GM21717 (cell line): ENCODE results near the gene MTHFR.

ENCODE experiments used
- ATAC-seq: cut with Tn5 transposase; IDR thresholded peaks from one replicate; pipeline ENCODE4 v1.9.1; 2021; ENCODE audit warnings: mild to moderate bottlenecking, moderate library complexity; ENCODE audit not compliant: unreplicated experiment

Gene MTHFR

GRCh38 chr1:11783556-11783955 lies 22.2 kb downstream of the MTHFR start:
- no peak for ATAC-seq

- ATAC-seq: no peak
Measured at GRCh38 chr1:11782127-11782708, 23.5 kb downstream of the MTHFR start.

DNA sequence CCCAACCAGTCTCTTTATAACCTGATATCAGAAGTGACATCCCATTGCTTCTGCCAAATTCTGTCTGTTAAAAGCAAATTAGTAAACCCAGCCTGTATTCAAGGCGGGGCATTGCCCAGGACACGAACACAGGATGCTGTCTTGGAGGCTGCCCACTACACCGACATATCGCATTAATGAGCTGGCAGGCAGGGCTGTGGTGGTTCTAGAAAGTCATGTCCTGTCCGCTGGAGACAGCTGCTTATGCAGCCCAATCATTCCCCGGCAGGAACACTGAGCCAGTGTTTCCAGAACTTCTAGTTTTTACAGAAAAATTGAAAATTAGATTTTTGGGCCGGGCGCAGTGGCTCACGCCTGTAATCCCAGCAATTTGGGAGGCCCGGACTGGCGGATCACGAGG lies 24.5 kb downstream of the MTHFR start:
- ATAC-seq: no peak

DNA sequence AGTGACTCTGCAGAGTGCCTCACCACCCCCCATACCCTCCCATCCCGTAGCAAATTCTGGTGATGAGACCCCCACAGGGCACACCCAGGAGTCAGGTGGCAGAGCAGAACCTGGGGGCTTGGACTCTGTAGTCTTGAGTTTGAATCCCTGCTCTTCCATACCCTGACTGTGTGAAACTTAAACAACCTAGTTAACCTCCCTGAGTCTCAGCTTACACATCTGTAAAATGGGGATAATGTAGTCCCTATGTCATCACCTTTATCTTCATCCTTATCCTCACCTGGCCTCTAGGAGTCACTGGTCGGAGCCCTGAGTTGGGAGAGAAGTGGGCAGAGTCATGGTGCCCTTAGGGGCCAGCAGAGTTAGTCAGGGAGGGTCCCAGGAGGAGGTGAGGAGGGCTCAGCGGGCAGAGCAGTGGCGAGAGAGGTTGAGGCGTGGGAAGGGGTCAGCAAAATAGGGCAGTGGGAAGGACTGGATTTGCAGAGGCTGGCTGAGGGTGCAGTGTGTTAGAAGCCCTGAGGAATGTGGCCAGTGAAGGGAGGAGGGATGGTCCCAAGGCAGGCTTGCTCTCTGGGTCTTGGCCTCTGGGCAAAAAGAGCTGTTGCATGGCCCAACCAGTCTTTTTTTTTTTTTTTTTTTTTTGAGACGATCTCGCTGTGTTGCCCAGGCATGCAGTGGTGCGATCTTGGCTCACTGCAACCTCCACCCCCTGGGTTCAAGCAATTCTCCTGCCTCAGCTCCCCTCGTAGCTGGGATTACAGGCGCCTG lies 25.2 kb downstream of the MTHFR start:
- no peak for ATAC-seq

DNA sequence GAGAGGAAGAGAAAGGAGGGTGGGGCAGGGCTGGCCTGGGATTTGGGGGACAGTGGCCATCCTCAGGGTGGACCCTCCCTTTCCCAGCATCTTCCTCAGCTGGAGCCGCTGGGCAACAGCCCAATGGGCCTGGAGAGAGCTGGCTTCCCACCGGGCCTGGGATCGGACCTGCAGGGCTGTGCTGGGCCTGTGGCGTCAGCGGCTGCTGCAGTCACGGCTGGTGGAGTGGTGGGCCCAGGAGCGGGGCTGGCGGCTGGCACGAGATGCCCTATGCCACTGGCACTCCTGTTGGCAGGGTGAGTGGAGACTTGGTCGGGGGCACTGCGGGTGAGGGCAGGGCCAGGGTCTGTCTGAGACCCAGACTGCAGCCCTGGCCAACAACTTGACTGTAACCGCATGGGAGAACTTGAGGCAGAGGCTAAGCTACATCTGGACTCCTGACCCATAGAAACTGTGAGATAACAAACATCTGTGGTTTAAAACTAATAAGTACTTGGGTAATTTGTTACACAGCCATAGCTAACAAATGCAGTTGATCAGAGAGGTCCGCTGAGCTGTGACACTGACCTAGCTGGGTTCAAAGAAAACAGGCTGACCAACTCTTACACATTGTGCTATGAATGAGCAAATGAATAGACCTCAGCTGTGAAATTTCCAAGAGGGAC lies 25.9 kb downstream of the MTHFR start:
- no peak for ATAC-seq

DNA sequence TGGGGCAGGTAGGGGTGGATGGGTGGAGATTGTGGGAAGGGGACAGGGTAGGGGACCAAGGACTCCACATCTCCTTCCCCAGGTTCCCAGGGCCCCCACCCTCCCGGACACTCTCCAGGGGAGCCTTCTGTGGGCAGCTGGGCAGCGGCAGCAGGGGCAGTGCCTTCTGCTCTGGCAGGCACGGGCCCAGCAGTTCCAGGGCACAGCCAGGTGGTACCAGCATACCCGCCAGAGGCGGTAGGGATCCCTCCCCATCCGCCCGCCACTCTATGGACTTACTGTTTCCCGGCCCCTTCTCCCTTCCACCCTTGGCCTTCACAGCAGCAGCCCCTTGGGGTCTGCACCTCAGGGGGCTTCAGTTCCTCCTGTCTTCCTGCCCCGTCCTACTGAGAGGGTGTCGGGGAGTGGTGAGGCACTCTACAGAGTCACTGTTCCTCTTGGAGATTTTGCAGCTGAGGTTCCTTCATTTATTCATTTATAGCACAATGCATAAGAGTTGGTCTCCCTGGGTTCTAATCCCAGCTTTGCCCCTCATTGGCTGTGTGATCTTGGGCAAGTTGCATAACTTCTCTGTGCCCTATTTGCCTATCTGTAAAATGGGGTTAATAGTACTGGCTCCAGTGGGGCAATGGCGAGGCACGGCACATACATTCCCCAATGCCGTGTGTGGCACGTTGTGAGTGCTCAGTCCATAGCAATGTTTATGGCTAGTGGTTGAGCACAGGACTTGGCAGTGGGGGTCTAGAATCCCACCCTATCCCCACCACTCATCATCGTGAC lies 26.7 kb downstream of the MTHFR start:
- ATAC-seq: no peak

GRCh38 chr1:11778336-11778735 lies 27.4 kb downstream of the MTHFR start:
- no peak for ATAC-seq

- no peak for ATAC-seq
Measured at GRCh38 chr1:11777658-11778322, 28.0 kb downstream of the MTHFR start.

DNA sequence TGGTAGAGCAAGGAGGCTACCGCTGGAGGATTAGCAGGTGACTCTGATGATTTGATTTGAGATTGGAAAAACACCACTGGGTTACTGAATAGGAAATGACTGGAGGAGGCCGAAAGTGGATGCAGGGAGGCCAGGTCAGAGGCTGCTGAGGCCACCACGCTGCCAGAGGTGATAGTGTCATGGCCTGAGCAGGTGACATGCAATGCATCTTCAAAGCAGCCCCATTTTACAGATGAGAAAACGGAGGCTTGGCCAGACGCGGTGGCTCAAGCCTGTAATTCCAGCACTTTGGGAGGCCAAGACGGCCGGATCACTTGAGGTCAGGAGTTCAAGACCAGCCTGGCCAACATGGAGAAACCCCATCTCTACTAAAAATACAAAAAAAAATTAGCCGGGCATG lies 31.0 kb downstream of the MTHFR start:
- no peak for ATAC-seq

DNA sequence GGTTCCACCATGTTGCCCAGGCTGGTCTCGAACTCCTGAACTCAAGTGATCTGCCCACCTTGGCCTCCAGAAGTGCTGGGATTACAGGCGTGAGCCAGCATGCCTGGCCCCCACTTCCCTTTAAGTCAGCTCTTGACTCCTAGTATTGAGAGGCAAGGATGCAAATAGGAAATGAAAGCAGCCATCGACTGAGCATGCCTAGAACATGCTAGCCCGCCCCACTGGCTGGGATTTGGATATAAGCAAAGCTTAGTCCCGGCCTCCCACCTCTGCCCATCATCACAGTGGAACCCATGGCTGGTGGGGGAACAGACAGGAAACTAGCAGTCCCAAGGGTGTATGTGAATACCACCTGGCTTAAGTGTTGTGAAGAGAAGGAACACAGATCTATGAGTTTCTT lies 33.3 kb downstream of the MTHFR start:
- no peak for ATAC-seq

- no peak for ATAC-seq
Measured at GRCh38 chr1:11771481-11772043, 34.2 kb downstream of the MTHFR start.

GRCh38 chr1:11770011-11770410 lies 35.8 kb downstream of the MTHFR start:
- ATAC-seq: no peak

GRCh38 chr1:11769274-11769673 lies 36.5 kb downstream of the MTHFR start:
- no peak for ATAC-seq

- ATAC-seq: no peak
Measured at GRCh38 chr1:11768821-11769220, 36.9 kb downstream of the MTHFR start.

DNA sequence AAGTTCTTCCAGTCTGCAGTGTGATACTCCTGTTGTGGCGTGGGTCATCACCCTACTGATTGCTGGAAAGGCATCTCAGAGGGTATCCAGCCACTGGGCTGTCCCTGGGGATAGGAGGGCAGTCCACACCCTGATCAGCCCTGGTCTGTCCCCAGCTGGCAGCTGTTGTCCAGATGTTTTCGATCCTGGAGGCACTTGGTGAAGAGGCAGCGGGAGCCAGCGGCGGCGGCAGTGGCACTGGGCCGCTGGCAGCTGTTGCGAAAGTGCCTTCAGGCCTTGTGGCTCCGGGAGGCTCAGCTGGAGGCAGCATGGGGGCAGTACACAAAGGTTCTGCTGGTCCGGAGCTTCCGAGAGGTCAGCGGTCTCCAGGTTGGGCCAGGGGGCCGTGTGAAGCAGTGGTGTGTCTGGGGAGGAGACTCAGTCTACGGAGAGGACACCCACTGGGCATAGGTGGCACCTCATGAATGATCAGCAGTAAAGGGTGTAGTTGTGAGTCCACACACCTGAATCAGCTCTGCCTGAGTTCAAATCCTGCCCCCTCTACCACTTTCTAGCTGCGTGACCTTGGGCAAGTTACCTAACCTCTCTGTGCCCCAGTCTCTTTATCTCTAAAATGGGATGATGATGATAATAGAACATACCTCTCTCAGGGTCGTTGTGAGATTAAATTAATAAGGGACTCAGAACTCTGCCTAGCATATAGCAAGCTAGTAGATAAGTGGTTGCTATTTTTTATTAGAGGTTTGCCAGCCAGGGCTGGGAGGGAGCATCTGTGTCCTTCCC lies 37.7 kb downstream of the MTHFR start:
- ATAC-seq: no peak

DNA sequence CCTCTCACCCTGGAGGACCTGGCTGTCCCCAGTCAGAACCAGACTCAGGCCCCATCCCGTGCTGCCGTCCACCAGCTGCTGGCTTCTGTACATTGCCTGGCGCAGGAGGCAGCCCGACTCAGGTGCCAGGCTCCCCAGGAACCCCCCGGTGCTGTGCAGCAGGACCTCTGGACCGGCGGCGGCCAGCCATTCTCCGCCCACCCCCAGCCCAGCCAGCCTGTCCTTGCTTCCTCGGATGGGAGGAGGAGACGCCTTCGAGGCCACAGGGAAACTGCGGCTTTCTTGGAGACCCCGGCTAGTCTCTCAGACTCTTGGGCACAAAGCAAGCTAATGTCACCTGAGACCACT lies 39.4 kb downstream of the MTHFR start:
- ATAC-seq: no peak

DNA sequence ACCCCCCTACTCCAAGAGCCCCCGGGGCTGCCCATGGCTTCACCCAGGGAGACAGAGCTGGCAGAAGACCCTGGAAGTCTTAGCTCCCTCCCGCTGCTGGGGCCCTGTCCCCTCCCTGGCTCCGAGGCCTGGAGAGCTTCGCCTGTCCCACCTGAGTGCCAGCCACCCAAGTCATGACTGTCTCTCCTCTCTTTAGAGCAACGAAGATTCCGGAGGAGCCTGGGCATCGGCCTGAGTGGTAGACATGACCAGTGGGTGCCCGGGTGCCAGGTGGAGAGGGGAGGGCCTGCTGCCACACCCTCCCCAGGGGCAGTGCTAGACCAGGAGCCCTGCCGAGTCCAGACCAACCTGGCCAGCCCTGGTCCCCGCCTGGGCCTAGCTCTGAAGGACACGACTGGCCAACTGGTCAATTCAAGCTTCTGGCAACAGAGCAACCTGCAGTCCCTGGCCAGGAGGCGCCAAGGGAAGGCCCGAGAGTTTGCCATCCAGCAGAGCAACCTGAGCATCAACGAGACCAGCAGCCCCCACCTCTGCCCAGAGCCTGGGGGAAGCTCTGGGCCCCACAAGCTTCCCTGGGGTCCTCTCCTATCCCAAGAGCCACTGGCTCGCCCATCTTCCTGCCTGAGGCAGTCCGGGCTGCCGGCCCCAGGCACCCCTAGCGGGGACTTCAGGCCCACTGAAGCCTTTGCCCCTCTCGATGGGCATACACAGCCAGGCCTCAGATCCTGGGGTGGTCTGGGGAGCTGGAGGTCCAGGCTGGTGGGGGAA lies 39.9 kb downstream of the MTHFR start:
- ATAC-seq: no peak

- ATAC-seq: no peak
Measured at GRCh38 chr1:11764519-11764918, 41.2 kb downstream of the MTHFR start.

DNA sequence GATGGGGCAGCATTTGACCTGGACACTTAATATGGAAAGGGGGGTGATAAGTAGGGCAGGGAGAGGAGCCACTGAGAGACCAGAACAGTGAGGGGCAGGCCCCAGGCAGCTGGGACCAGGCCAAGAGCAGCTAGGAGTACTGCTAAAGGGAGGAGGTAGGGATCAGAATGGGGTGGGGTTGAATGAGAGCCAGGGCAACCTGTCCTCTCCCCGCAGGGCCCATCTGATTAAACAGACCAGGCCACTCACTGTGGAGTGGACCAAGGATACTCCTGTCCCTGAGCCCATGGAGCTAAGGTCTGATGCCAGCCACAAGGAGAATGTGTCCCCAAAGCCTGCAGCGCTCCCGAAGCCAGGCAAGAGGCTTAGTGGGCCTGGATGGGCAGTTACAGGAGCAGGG lies 41.6 kb downstream of the MTHFR start:
- no peak for ATAC-seq
